H54 (cell line): ENCODE measurements around the gene SYT13.

Experiments
- DNase-seq: peaks from one replicate; pipeline ENCODE4 v3.0.0; 2011; ENCODE audit warnings: low spot score, mixed read lengths; ENCODE audit not compliant: insufficient read length
- FAIRE-seq: peaks from 3 replicates; lab custom pipeline; 2011; peaks lifted over from hg19 to GRCh38; lab: Jason Lieb, UNC
- POLR2A ChIP-seq: IDR thresholded peaks from 2 replicates; pipeline ENCODE4 v1.6.1; 2011; ENCODE audit warnings: low read depth, mild to moderate bottlenecking, low read length

Gene SYT13

DNA sequence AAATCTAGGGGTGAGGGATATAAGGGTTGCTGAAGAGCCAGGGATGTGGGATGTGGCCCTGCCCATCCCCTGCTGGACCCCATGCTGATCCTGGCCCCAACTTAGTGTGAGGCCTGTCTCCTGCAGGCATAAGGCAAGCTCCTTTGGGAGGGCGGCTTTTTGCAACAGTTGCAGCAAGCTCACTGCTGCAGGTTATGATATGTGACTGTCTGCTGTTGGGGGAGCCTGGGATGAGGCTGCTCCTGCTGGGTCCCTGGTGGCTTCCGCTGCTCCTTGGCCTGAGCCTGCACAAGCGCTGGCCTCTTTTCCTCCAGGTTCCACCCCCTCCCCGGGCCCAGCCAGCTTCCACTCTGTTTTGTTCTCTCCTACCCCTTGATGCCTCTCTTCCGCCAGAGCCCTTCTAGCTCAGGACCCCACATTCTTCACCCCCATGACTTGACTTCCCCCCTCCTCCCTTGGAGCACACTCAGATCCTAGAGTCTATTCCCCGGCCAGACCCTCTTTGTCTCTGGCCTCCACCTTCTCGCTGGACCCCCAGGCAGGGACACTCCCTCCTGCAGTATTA, 35.0 kb upstream of the SYT13 start:
- no peak for DNase-seq
- FAIRE-seq: no peak
- no peak for TF ChIP-seq POLR2A

DNA sequence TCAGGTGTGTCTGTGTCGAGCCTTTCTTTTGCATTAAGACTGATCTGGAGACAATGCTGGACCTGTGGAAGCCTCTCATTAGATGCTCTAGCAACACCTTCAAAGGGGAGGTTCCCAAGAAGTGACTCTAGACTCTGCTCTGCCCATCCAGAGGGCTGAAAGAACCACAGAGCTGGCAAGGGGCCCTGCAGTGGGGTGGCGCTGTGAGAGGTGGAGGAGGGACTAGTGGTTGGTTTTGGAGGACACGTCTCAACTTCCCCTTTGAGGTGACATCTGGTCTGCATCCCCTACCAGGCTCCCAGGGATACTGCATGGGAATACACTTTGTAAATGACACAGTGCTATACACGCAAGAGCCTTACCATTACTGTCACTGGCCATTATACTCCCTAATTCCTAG, 34.2 kb upstream of the SYT13 start:
- DNase-seq (no peak), FAIRE-seq (no peak)
- TF ChIP-seq POLR2A: no peak

DNA sequence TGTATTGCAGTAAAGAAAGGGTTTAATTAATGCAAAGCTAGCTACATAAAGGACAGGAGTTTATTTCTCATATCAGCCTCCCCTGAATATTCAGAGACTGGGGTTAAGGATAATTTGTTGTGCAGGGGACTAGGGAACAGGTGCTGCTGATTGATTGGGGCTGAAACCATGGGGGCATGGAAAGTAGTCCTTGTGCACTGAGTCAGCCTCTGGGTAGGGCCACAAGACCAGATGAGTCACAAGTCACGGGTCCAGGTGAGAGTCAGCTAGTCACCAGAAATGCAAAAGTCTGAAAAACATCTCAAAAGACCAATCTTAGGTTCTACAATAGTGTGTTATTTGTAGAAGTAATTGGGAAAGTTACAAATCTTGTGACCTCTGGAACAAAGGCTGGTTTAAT, 32.9 kb upstream of the SYT13 start:
- TF ChIP-seq POLR2A: no peak
- no peak for FAIRE-seq
- no peak for DNase-seq

DNA sequence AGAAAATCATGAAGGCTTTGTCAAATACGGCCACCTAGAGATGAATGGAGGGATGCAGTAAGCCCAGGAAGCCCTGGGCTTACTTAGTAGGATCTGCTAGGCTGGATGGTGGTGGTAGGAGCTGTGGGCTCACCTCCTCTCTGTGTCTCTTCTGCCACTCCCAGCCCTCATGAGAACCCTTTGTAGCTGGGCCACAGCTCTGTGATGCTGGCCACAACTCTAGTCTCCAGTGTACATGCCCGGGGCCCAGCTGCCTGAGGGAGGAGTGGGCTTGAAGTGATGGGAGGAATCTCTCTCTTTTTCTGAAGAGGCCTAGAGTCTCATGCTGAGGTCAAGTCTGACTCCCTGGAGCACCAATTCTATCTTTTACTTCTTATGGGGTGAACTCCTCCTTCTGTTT, 32.4 kb upstream of the SYT13 start:
- no peak for DNase-seq
- no peak for FAIRE-seq
- no peak for TF ChIP-seq POLR2A

DNA sequence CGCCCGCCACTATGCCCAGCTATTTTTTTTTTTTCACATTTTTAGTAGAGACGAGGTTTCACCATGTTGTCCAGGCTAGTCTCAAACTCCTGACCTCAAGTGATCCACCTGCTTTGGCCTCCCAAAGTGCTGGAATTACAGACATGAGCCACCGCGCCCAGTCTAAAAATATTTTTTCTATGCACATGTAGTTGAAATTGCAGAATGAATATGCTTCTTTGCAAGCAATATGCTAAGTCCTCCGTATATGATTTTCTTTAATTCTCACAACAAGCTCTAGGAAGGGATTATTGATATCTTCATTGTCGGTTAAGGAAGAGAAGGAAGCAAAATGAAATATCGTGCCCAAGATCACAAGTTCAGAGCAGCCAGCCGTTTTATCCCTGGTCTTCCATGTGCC, 30.1 kb upstream of the SYT13 start:
- no peak for TF ChIP-seq POLR2A
- no peak for FAIRE-seq
- no peak for DNase-seq

DNA sequence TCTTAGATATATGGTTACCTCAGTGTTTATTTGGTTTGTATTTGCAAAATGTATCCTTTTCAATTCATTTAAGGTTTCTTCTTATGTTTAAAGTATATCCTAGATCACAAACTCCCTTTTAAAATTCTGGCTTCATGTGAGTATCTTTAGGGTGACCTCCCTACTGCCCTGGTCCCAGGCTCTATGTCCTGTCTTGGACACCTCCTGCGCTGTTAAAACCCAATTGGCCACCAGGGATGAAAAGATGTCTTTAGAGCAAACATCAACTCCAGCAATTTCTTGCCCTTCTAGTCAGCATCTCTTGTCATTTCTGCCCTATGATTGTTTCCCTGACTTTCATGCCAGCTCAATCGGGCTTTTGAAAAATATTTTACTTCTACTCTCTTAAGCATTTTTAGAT, 28.8 kb upstream of the SYT13 start:
- FAIRE-seq (no peak), DNase-seq (no peak)
- TF ChIP-seq POLR2A: no peak

DNA sequence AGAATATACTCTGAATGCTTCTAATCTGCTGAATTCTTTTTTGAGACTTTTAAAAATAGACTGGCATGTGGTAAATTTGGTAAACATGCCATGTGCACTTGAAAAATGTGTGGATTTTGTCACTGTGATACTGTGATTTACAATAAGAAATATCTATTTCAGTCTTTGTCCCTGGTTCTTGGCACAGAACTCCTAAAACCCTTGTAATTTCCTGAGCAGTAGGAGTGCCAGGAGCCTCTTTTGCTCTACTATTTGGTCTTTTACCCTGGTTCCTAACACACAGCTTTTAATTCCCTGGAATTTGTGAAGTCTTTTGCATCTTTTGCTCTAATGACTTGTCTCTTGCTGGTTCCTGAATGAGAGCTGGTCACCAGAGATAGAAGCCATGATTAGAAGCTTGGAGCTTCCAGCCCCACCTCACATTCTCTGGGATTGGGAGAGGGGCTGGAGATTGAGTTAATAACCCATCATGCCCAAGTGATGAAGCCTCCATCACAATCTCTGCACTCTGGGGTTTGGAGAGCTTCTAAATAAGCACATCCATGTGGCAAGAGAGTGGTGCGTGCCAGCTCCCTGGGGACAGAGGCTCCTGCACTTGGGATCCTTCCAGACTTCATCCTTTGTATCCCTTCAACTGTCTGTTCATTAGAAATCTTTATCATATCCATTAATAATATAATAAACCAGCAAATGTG, 27.2 kb upstream of the SYT13 start:
- DNase-seq (no peak), FAIRE-seq (no peak)
- TF ChIP-seq POLR2A: no peak

DNA sequence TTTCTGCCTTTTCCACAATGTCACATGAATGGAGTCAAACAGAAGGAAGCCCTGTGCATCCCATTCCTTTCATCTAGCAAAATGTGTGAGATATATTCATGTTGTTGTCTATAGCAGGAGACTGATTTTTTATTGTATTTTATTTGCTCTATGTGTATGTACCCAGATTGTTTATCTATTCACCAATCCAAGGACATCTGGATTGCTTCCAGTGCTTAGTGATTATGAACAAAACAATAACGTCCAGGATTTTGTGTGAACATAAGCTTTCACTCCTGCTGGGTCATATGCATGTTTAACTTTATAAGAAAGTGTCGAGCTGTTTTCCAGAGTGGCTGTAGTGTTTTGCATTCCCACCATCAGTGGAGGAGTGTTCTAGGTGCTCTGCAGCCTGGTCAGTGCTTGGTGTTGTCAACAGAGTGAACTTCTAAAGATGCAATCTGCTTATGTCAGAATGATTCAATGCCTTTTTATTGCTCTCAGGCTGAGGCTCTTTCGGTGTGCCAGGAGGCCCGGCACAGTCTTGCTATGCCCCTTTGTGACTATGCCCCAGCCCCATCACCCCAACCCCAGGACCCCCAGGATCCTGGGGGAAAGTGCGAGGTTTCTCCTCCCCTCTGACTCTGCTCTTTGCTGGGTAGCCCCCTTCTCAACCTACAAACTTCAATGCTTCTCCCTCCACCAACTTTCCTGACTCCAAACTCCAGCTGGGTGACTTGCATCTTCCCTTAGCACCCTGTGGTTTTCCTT, 19.9 kb upstream of the SYT13 start:
- no peak for FAIRE-seq
- no peak for TF ChIP-seq POLR2A
- DNase-seq: no peak

DNA sequence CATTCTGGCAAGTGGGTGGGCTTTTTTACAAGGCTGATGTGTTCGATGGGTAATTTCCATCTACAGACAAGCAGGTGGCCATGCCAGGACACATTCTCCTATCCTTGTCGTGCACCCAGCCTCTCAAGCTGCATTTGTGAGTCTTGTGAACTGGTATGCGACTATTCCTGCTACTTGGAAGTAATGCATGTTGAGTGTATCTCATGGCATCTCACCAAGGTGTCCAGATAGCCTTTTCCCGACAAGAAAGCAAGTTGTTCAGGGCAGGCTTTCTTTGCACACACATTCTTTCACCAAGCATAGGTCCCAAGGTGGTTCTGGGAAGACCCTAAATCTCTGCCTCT, 18.8 kb upstream of the SYT13 start:
- no peak for DNase-seq
- FAIRE-seq: no peak
- no peak for TF ChIP-seq POLR2A

DNA sequence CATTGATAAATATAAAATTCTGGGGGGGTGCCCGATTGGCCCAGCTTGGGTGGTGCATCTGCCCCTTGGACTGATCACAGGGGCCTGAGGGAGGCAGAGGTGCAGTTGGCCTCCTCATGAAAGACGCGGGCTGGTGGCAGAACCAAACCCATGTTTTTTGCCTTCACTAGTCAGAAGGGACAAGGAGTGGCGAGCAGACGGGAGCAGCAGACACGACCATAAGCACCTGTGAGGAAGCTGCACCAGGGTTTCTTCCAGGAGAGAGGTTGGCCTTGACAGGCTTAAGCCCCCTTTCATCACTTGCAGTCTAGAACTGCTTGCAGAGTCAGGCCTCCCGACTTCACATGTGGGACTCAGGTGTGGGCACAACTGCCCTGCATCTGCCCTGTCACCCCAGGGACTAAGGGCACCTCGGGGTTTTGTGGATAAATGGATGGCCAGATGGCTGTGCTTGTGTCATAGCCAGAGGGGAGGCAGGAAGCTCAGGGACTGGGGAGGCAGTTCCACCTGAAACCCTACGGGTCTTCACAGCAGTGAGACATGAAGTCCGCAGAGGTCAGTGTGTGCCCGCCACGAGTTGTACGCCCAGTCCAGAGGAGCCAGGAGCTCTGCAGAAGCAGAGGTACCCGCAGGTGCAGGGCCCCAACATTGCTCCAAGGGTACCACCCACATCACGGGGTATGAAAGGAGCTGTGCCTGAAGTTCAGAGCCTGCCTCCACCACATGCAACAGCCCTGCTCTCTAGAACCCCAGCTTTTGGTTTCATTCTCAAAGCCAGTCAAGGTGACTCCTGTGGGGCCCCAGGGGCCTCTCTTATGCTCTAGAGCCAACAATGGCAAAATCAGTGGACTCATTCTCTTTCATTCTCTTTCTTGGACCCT, 18.2 kb upstream of the SYT13 start:
- FAIRE-seq (no peak), DNase-seq (no peak)
- TF ChIP-seq POLR2A: no peak

DNA sequence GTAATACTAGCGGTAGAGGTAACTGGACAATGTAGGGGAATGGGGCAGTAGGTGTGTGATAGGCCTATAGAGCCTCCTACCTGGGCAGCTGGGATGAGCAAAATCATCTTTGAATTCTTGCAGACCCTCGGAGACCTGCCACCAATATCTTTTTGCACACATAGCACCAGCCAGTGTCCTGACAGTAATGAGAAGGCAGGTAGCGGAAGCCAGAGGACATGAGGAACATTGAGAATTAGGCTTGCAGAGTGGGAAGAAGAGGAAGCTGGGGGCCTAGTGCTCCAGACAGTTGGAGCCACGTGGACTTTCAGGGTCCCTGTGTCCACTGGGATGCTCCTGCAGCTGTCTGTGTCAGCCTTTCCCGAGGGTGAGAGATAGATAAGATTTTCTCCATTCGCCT, 17.2 kb upstream of the SYT13 start:
- no peak for FAIRE-seq

DNA sequence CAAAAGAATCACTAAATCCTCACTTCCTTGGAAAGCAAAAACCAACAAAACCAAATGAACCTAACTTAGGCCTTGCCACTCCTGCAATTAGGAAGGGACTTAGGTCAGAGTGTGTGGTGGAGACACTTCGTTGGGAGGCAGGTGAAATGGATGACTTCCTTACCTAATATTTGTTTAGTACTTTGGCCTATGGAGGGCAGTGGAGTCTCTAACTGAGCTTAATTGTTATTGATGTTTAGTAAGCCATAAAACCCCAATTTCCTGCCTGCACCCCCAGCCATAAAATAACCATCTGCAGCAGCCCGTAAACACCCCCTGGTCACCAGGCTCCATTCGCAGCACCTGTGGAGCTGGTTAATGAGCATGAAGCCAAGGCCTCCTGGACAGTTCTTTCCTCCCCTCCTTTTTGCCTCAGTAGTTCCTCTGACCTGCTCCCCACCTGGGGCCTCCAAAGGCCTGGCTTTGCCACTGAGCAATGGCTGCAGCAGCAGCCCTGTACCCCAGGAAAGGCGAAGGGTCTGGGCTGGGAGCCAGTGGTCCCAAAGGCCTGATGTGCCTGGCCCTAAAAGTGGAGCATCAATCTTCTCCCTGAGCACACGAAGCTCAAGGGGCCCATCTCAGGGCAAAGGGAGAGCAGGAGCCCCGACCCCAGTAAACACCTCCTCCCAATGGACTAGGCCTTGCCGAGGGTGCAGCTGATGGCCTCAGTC, 15.6 kb upstream of the SYT13 start:
- FAIRE-seq (no peak), DNase-seq (no peak)
- TF ChIP-seq POLR2A: no peak

More for the DNA sequence above, 17.2 kb upstream of the SYT13 start:
- no peak for DNase-seq
- no peak for TF ChIP-seq POLR2A

DNA sequence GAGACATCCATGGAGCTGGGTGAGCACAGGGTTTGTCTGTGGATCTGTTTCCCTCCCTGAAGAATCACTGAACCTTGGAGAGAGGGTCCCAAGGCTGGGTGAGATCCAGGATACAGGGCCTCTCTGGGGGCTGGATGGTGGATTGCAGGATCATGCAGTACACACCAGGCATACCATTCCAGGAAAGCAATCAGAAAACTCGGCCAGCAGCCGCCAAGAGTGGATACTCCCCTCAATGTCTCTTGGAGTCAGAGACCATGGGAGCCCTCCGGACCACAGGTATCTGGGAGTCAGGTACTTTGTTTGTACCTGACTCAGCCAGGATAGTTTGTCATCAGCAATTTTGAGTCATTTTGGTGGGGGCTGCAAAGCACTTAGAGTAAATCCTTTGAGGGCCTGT, 14.6 kb upstream of the SYT13 start:
- DNase-seq: no peak
- no peak for TF ChIP-seq POLR2A
- FAIRE-seq: no peak
